Hepatocyte (in vitro differentiated cells): ENCODE measurements around the gene AVPR2. TPM values are rescaled to one million over a fixed set of nuclear protein-coding genes. Genes with fewer than 3 reads are reported as not detected.

Experiments used
- DNase-seq: peaks from one replicate; pipeline ENCODE4 v3.0.0-alpha.2; 2016; ENCODE audit warnings: low spot score
- H2AFZ ChIP-seq: fragments of 200-600 bp; sonication (generic); 2 replicates; pipeline ENCODE4 v1.6.0; 2016; ENCODE audit warnings: antibody characterized with exemption, mild to moderate bottlenecking
- H3K27ac ChIP-seq: fragments of 200-600 bp; sonication (generic); 2 replicates; pipeline ENCODE4 v1.5.1; 2016; ENCODE audit warnings: mild to moderate bottlenecking
- H3K27me3 ChIP-seq: fragments of 200-600 bp; sonication (generic); 2 replicates; pipeline ENCODE4 v1.6.1; 2016
- H3K36me3 ChIP-seq: fragments of 200-600 bp; sonication (generic); replicated peaks from 2 replicates; pipeline ENCODE4 v1.5.1; 2016; ENCODE audit warnings: low read depth; ENCODE audit not compliant: insufficient read depth
- H3K4me1 ChIP-seq: fragments of 200-600 bp; sonication (generic); 2 replicates; pipeline ENCODE4 v1.5.1; 2016; ENCODE audit warnings: mild to moderate bottlenecking, moderate library complexity; ENCODE audit not compliant: insufficient read depth
- H3K4me2 ChIP-seq: fragments of 200-600 bp; sonication (generic); 2 replicates; pipeline ENCODE4 v1.6.0; 2016
- H3K4me3 ChIP-seq: fragments of 200-600 bp; sonication (generic); 2 replicates; pipeline ENCODE4 v1.5.1; 2016; ENCODE audit warnings: mild to moderate bottlenecking
- H3K79me2 ChIP-seq: fragments of 200-600 bp; sonication (generic); 2 replicates; pipeline ENCODE4 v1.6.0; 2017; ENCODE audit warnings: mild to moderate bottlenecking
- H3K9me2 ChIP-seq: fragments of 200-600 bp; sonication (generic); replicated peaks from 2 replicates; pipeline ENCODE4 v1.6.0; 2017; ENCODE audit warnings: mild to moderate bottlenecking; ENCODE audit not compliant: insufficient read depth
- H3K9me3 ChIP-seq: fragments of 200-600 bp; sonication (generic); 2 replicates; pipeline ENCODE4 v1.5.1; 2016; ENCODE audit warnings: low read depth, mild to moderate bottlenecking
- H4K20me1 ChIP-seq: fragments of 200-600 bp; sonication (generic); 2 replicates; pipeline ENCODE4 v1.6.0; 2016; ENCODE audit warnings: mild to moderate bottlenecking; ENCODE audit not compliant: insufficient read depth, poor library complexity, severe bottlenecking
- CTCF ChIP-seq: fragments of 200-600 bp; sonication (generic); IDR thresholded peaks from 2 replicates; pipeline ENCODE4 v1.5.1; 2016; ENCODE audit warnings: antibody characterized with exemption, mild to moderate bottlenecking; ENCODE audit not compliant: poor library complexity
- EZH2 ChIP-seq: fragments of 200-600 bp; sonication (generic); IDR thresholded peaks from 2 replicates; pipeline ENCODE4 v1.6.1; 2016; ENCODE audit warnings: antibody characterized with exemption, mild to moderate bottlenecking, borderline replicate concordance
- EZH2phosphoT487 ChIP-seq: fragments of 200-600 bp; sonication (generic); IDR thresholded peaks from one replicate; pipeline ENCODE4 v1.6.1; 2018; ENCODE audit warnings: antibody characterized with exemption, mild to moderate bottlenecking, low read depth, moderate library complexity; ENCODE audit not compliant: unreplicated experiment, severe bottlenecking
- WGBS: methylation state at CpG from one replicate; pipeline ENCODE4 v1.1.6; 2016; ENCODE audit warnings: low lambda C conversion rate; ENCODE audit errors: missing lambda C conversion rate; 5-methylcytosine and 5-hydroxymethylcytosine counted together
- polyA plus RNA-seq: library from polyadenylated mRNA; unstranded; fragments of >200 nt; fragmentation: Nextera tagmentation; extraction: Ambion mirVana; gene quantifications from 2 replicates; pipeline ENCODE4 v1.2.1, GENCODE V29; 2016
- total RNA-seq: library from RNA; depleted of rRNA; stranded (reverse); fragments of >200 nt; gene quantifications from 2 replicates; pipeline ENCODE4 v1.2.3, GENCODE V29; 2014

Gene AVPR2
- total and polyA plus RNA-seq, 2 experiments from 2014 or later: not detected

- H3K36me3 ChIP-seq: no peaks in the 10 kb centered on the region
- no peaks in the 10 kb centered on the region for H3K4me1 ChIP-seq
- H3K27me3 ChIP-seq: no peaks in the 10 kb centered on the region
- no peak for TF ChIP-seq EZH2
- no peaks in the 10 kb centered on the region for H3K9me3 ChIP-seq
- no peak for DNase-seq
- no peak overlapping the region for H3K4me3 ChIP-seq
- no peak overlapping the region for H2AFZ ChIP-seq
- H4K20me1 ChIP-seq: no peaks in the 10 kb centered on the region
- no peak overlapping the region for H3K27ac ChIP-seq
- H3K4me2 ChIP-seq: no peak overlapping the region
- H3K9me2 ChIP-seq: no peaks in the 10 kb centered on the region
- 61% methylated on average over 3 of the region's 3 CpGs for WGBS
- H3K79me2 ChIP-seq: no peaks in the 10 kb centered on the region
Observed at GRCh38 chrX:153876112-153876491, 28.4 kb upstream of the AVPR2 start.

GRCh38 chrX:153877571-153878261 lies 26.8 kb upstream of the AVPR2 start:
- H3K4me3 ChIP-seq: no peak overlapping the region
- no peaks in the 10 kb centered on the region for H3K9me2 ChIP-seq
- TF ChIP-seq EZH2: no peak
- TF ChIP-seq CTCF: no peak
- TF ChIP-seq EZH2phosphoT487: no peak
- 86% methylated on average over 7 of the region's 8 CpGs for WGBS
- no peaks in the 10 kb centered on the region for H3K36me3 ChIP-seq
- H3K27ac ChIP-seq: no peak overlapping the region
- H3K79me2 ChIP-seq: no peaks in the 10 kb centered on the region
- DNase-seq: no peak
- no peaks in the 10 kb centered on the region for H3K4me1 ChIP-seq
- no peak overlapping the region for H2AFZ ChIP-seq
- no peaks in the 10 kb centered on the region for H3K9me3 ChIP-seq
- no peaks in the 10 kb centered on the region for H4K20me1 ChIP-seq
- H3K4me2 ChIP-seq: no peak overlapping the region
- H3K27me3 ChIP-seq: no peaks in the 10 kb centered on the region

GRCh38 chrX:153878345-153878744 lies 26.1 kb upstream of the AVPR2 start:
- no peaks in the 10 kb centered on the region for H3K79me2 ChIP-seq
- no peaks in the 10 kb centered on the region for H3K9me3 ChIP-seq
- no peaks in the 10 kb centered on the region for H3K27me3 ChIP-seq
- no peaks in the 10 kb centered on the region for H3K4me1 ChIP-seq
- no peak for TF ChIP-seq CTCF
- TF ChIP-seq EZH2: no peak
- no peak for TF ChIP-seq EZH2phosphoT487
- H3K4me2 ChIP-seq: no peak overlapping the region
- H3K9me2 ChIP-seq: no peaks in the 10 kb centered on the region
- H3K27ac ChIP-seq: no peak overlapping the region
- no peak overlapping the region for H3K4me3 ChIP-seq
- no peak for DNase-seq
- no peaks in the 10 kb centered on the region for H4K20me1 ChIP-seq
- 57% methylated on average over 5 of the region's 5 CpGs for WGBS
- H2AFZ ChIP-seq: no peak overlapping the region
- no peaks in the 10 kb centered on the region for H3K36me3 ChIP-seq

- Histone ChIP-seq H3K36me3 (no peaks in the 10 kb centered on the region), H3K9me2 (no peaks in the 10 kb centered on the region), H3K4me3 (no peak overlapping the region), H3K4me2 (no peak overlapping the region), H2AFZ (no peak overlapping the region), H3K27me3 (peaks cover 2% of the 10 kb centered on the region), H3K79me2 (no peaks in the 10 kb centered on the region), H3K4me1 (no peaks in the 10 kb centered on the region), H4K20me1 (no peaks in the 10 kb centered on the region), H3K9me3 (no peaks in the 10 kb centered on the region), H3K27ac (no peak overlapping the region)
- no peak for DNase-seq
- no peak for TF ChIP-seq EZH2phosphoT487
- TF ChIP-seq CTCF: no peak
- TF ChIP-seq EZH2: no peak
- WGBS: 49% methylated on average over 12 of the region's 28 CpGs
Observed at GRCh38 chrX:153878969-153879653, 25.4 kb upstream of the AVPR2 start.
